ENCODE data around the gene CDH11. TPM values are rescaled to one million over a fixed set of nuclear protein-coding genes. Genes with fewer than 3 reads are reported as not detected.

CDH11 gene
- total and polyA plus RNA-seq, 2 experiments from 2014 or later: 3.5 to 19.6 TPM

- H4K20me1 ChIP-seq (replicated peaks; ENCODE audit: insufficient read depth): no peaks in the 10 kb centered on the region
- H3K4me1 ChIP-seq (ENCODE audit: insufficient read depth): no peaks in the 10 kb centered on the region
- H3K9me3 Mint-ChIP-seq: no peaks in the 10 kb centered on the region; the same call in 2 of the 3 replicates
- no peak overlapping the region for H3K4me3 Mint-ChIP-seq
- H2AFZ ChIP-seq: no peak overlapping the region
- DNase-seq (ENCODE audit: low spot score) (no peak), ATAC-seq (no peak)
- H3K36me3 ChIP-seq (ENCODE audit: insufficient read depth): no peaks in the 10 kb centered on the region
- H3K27ac Mint-ChIP-seq: no peak overlapping the region
- no peaks in the 10 kb centered on the region for H3K36me3 Mint-ChIP-seq (ENCODE audit: low read depth)
- no peaks in the 10 kb centered on the region for H3K79me2 ChIP-seq (replicated peaks; ENCODE audit: insufficient read depth)
- no peak overlapping the region for H3K4me3 ChIP-seq
- no peaks in the 10 kb centered on the region for H3K4me1 Mint-ChIP-seq
- H3K4me2 ChIP-seq: no peak overlapping the region
- H3K9me2 ChIP-seq (ENCODE audit: insufficient read depth): peaks cover 16% of the 10 kb centered on the region
- H3K27me3 ChIP-seq (ENCODE audit: insufficient read depth): no peaks in the 10 kb centered on the region
- TF ChIP-seq ZNF462 (CRISPR knock-in tag; IDR thresholded peaks at IDR 0.05) (no peak), CREB1 (CRISPR knock-in tag; IDR thresholded peaks at IDR 0.05; ENCODE audit: low read depth) (no peak), ZNF114 (CRISPR knock-in tag; IDR thresholded peaks at IDR 0.05) (no peak), EZH2 (IDR thresholded peaks at IDR 0.05; ENCODE audit: low read depth, unreplicated experiment) (no peak), EZH2phosphoT487 (IDR thresholded peaks at IDR 0.05; ENCODE audit: unreplicated experiment) (no peak), STAT1 (IDR thresholded peaks at IDR 0.05; ENCODE audit: unreplicated experiment) (no peak), ZNF331 (CRISPR knock-in tag; IDR thresholded peaks at IDR 0.05; ENCODE audit: low read depth) (no peak), POLR2AphosphoS5 (IDR thresholded peaks at IDR 0.05; ENCODE audit: low read depth) (no peak)
- H3F3A ChIP-seq (replicated peaks; ENCODE audit: low read depth): no peaks in the 10 kb centered on the region
- H3K27me3 Mint-ChIP-seq (ENCODE audit: insufficient read depth, low read depth, poor library complexity): no peaks in the 10 kb centered on the region
- H3K27ac ChIP-seq (ENCODE audit: low read depth): no peak overlapping the region
Measured at GRCh38 chr16:65142276-65142675, 20.4 kb upstream of the CDH11 start.
